ENCODE data around the gene RPS10.
"Not testable (repeated sequence)": the region's sequence is repeated elsewhere in the genome, so short reads cannot be mapped to it uniquely, and the experiment has no call there.

RPS10 gene

DNA sequence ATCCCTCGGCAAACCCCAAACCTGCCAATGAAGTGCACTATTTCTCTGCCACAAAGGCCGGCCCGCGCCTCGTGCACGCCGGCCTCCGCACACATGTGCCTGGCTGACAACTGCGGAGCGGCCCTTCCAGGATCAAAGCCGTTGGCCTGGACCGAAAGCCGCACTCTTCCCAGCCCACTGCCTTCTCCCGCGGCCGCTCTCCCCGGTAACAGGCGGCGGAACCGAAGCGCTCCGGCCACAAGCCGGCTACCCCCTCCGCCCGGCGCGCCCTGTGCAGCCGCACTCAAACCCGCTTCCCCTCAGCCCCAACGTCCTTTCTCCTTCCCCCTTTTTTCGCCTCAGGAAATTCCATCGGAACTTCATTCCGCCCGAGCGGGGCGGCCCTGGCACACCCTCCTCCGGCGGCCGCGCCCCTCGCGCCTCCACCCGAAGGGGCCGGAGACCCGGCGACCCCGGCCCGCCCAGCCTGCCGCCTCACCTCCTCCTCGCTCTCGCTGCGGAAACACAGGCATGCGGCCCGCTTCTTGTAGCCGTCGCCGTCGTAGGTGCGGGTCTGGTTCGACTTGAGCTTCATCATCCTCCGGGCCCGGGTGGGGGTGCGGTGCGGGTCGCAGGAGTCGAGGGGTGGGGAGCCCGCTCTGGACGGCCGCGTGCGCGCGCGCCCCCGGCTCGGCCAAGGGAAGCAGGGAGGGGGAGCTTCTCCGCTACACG, 33.9 kb downstream of the RPS10 start:
- peak; percentile 71 for DNase-seq

DNA sequence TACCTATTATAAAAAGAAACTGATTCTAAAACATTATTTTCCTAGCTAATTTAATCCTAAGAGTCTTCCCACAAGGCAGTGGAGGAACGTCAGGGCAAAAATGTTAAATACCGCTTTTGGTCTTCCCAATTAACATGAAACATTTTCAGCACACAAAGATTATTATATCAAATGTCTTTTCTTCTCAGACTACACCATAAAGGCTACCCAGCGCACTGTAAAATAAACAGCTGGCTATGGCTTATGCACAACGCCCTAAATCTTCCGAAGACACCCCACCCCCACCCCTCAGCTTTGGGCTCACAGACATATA, 34.4 kb downstream of the RPS10 start:
- no peak for DNase-seq

DNA sequence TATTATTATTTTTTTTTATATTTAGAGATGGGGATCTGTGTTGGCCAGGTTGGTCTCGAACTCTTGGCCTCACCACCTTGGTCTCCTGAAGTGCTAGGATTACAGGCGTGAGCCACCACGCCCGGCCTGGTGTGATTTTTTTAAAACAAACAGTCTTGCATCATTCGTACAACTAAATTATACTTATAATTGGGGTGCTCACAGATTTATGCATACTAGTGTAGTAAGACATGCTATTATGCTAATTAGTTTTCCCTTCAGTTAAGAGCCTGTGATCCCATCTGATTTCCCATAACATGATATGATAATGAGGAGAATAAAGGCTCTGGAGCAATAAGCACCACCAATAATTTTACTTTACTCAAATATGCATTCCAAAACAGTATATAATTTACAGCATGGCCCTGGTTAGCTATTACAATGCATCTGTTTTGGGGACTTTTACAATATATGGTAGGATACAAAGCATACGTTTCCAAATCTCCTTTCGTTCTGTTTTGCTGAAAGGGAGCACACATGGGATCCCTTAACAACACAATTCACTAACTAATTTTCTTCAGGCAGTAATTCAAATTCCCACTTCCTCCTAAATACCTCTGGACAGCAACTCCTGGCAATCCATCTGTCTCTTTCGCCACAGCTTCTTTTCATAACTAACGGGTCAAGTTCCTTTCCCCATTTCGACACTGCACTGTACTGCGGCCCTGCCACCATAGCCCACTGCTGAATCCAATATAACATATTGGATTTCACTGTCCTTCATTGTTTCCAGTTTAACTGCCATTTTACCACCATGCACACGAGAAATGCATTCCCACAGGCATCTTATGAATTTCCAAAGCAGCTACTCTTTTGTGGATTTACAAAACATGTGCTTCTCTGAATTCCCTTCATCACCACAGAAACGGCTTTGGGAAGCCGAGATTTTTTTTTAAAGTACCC, 35.1 kb downstream of the RPS10 start:
- peak; percentile 19 for DNase-seq

DNA sequence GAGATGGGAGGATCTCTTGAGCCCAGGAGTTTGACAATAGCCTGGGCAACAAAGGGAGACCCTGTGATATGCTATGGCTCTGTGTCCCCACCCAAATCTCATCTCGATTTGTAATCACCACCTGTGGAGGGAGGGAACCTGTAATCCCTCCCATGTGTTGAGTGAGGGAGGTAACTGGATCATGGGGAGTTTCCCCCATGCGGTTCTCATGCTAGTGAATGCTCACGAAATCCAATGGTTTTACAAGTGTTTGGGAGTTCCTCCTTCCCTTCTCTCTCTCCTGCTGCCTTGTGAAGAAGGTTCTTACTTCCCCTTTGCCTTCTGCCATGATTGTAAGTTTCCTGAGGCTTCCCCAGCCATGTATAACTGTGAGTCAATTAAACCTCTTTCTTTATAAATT, 36.8 kb downstream of the RPS10 start:
- DNase-seq = no peak

DNA sequence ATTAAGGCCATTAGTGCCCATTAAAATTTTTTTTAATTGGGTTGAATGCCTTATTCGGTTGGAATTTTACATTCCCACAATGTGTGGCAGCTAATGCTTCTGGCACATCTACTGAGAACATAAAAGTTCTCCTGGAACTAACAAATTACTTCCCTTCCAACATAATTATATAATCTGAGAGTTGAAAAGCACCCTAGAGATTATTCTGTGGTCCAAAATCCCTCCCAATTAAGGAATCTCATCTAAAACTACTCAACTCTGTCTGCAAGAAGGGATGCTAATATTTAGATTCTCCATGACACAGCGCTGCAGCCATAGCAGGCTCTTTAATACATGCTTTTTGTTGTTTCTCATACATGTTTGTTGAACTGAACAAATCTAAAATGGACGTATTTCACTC, 37.4 kb downstream of the RPS10 start:
- DNase-seq = no peak

- no peak for DNase-seq
Observed at GRCh38 chr6:34386316-34387137, 39.3 kb downstream of the RPS10 start.

DNA sequence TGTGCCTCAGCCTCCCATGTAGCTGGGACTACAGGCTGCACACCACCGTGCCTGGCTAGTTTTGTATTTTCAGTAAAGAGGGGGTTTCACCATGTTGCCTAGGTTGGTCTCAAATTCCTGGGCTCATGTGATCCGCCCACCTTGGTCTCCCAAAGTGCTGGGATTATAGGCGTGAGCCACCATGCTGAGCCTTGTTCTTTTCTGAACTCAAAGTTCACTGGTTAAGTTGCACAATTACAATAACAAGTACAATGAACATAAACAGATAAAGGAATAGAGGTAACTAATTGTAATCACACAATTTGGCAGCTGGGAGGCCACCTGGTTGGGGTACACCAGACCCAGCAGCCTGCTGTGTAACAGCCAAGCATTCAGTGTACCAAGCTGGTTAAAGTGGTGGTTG, 40.1 kb downstream of the RPS10 start:
- no peak for DNase-seq

- no peak for DNase-seq
Observed at GRCh38 chr6:34384321-34385153, 41.3 kb downstream of the RPS10 start.

GRCh38 chr6:34383656-34384320, 42.1 kb downstream of the RPS10 start:
- no peak for DNase-seq

GRCh38 chr6:34383161-34383631, 42.7 kb downstream of the RPS10 start:
- DNase-seq = no peak

GRCh38 chr6:34381081-34381480, 44.8 kb downstream of the RPS10 start:
- DNase-seq = no peak

- DNase-seq = no peak
Observed at GRCh38 chr6:34378470-34378869, 47.4 kb downstream of the RPS10 start.

DNA sequence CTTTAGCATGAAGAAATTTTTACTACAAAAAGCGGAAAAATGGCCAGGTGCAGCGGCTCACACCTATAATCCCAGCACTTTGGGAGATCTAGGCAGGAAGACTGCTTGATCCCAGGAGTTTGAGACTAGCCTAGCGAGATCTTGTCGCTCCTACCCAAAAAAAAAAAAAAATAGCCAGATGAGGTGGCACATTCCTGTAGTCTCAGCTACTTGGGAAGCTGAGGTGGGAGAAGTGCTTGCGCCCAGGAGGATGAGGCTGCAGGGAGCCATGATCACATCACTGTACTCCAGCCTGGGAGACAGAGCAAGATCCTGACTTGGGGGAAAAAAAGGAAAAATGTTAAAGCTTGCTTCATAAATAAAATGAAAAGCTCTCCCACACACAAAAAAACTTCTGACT, 47.9 kb downstream of the RPS10 start:
- no peak for DNase-seq

GRCh38 chr6:34377571-34377970, 48.3 kb downstream of the RPS10 start:
- not testable (repeated sequence) for DNase-seq

DNA sequence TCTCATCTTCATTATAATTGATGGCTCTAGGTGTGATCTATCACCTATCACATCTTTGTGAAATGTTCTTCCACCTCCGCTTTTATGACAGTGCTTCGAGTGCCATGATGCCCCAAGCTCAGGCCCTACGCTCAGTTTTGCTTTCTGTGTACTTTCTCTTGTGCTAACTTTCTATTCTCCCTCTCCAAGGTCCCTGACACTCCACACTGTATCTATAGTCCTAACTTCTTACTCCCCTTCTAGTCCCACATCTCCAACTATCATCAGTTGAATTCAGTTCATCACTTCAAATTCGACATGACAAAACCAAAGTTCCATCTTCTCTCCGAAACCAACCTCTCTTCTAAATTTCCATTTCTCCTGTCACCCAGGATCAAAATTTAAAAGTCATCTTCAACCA, 50.0 kb downstream of the RPS10 start:
- DNase-seq = no peak

DNA sequence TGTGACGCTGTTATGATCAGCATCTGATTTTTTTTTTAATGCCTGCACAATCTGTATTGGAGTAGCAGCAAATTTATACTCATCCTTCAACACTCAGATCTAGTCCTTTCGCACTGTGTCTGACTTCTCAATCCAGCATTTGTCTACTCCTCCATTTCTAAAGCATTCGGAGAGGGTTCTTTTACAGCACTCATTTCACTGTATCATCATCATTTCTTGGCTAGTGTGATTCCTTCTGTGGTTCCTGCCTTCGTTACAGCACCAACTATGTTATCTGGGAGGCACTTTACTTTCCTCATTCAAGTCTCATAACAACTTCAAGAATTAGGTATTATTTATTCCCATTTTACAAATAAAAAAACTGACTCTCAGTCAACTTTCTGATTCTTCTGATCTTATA, 51.4 kb downstream of the RPS10 start:
- DNase-seq = no peak

GRCh38 chr6:34374069-34374468, 51.8 kb downstream of the RPS10 start:
- DNase-seq = no peak

GRCh38 chr6:34373511-34373910, 52.4 kb downstream of the RPS10 start:
- DNase-seq = no peak

GRCh38 chr6:34371865-34372264, 54.0 kb downstream of the RPS10 start:
- DNase-seq = not testable (repeated sequence)

GRCh38 chr6:34370361-34370760, 55.5 kb downstream of the RPS10 start:
- no peak for DNase-seq

GRCh38 chr6:34369385-34369784, 56.5 kb downstream of the RPS10 start:
- no peak for DNase-seq
